Glutamatergic neuron (in vitro differentiated cells): Measurements from ENCODE around the gene TMEM150B. TPM values are rescaled to one million over a fixed set of nuclear protein-coding genes. Genes with fewer than 3 reads are reported as not detected.

Experiments
- DNase-seq: peaks from one replicate; pipeline ENCODE4 v3.0.0; 2022
- H3K27ac Mint-ChIP-seq: one replicate; pipeline ENCODE4 v1.8.0; 2020; ENCODE audit warnings: mild to moderate bottlenecking, mixed read lengths, inconsistent platforms; ENCODE audit not compliant: unreplicated experiment
- H3K27me3 Mint-ChIP-seq: one replicate; pipeline ENCODE4 v1.8.0; 2020; ENCODE audit warnings: mild to moderate bottlenecking, moderate library complexity, mixed read lengths, inconsistent platforms; ENCODE audit not compliant: unreplicated experiment
- H3K36me3 Mint-ChIP-seq: one replicate; pipeline ENCODE4 v1.8.0; 2020; ENCODE audit warnings: mild to moderate bottlenecking, mixed read lengths, inconsistent platforms; ENCODE audit not compliant: unreplicated experiment
- H3K4me1 Mint-ChIP-seq: one replicate; pipeline ENCODE4 v1.8.0; 2020; ENCODE audit warnings: mild to moderate bottlenecking, low read depth, mixed read lengths, inconsistent platforms; ENCODE audit not compliant: unreplicated experiment
- H3K4me3 Mint-ChIP-seq: one replicate; pipeline ENCODE4 v1.8.0; 2020; ENCODE audit warnings: mild to moderate bottlenecking, mixed read lengths, inconsistent platforms; ENCODE audit not compliant: unreplicated experiment
- H3K9me3 Mint-ChIP-seq: one replicate; pipeline ENCODE4 v1.8.0; 2020; ENCODE audit warnings: mild to moderate bottlenecking, moderate library complexity, mixed read lengths, inconsistent platforms; ENCODE audit not compliant: unreplicated experiment
- CTCF ChIP-seq: fragments of 200-600 bp; sonication (generic); IDR thresholded peaks from one replicate; pipeline ENCODE4 v1.5.0; 2021; ENCODE audit not compliant: partially characterized antibody, unreplicated experiment
- total RNA-seq: library from RNA; stranded (reverse); fragmentation: NEBNext Ultra II Directional; extraction: Animal tissue kit (Norgen Biotek cat#: 25700); gene quantifications from one replicate; pipeline ENCODE4 v1.2.1, GENCODE V29; 2021; ENCODE audit not compliant: unreplicated experiment

The TMEM150B gene
- total RNA-seq, 1 donor from 2014 or later = not detected

- DNase-seq = no peak
- Mint-ChIP-seq H3K27ac (no peak overlapping the region), H3K36me3 (peaks cover 4% of the 10 kb centered on the region), H3K4me1 (peaks cover 5% of the 10 kb centered on the region), H3K9me3 (peaks cover 5% of the 10 kb centered on the region), H3K27me3 (peaks cover 9% of the 10 kb centered on the region), H3K4me3 (no peak overlapping the region)
- no peak for TF ChIP-seq CTCF
These were observed 9.1 kb downstream of the TMEM150B start for GRCh38 chr19:55315956-55316525.

GRCh38 chr19:55314396-55314795 is 10.7 kb downstream of the TMEM150B start:
- Mint-ChIP-seq H3K36me3 (peaks cover 8% of the 10 kb centered on the region), H3K27me3 (peaks cover 4% of the 10 kb centered on the region), H3K9me3 (peaks cover 5% of the 10 kb centered on the region)

GRCh38 chr19:55312621-55313512 is 12.3 kb downstream of the TMEM150B start:
- H3K27me3 Mint-ChIP-seq = peaks cover 6% of the 10 kb centered on the region
- no peak for TF ChIP-seq CTCF
- peak; percentile 41 for DNase-seq
- peaks cover 5% of the 10 kb centered on the region for H3K9me3 Mint-ChIP-seq
- peaks cover 13% of the 10 kb centered on the region for H3K36me3 Mint-ChIP-seq
- H3K4me3 Mint-ChIP-seq = peak overlapping the region; percentile 63
- H3K27ac Mint-ChIP-seq = peak overlapping the region; percentile 35
- peaks cover 10% of the 10 kb centered on the region for H3K4me1 Mint-ChIP-seq

More at GRCh38 chr19:55314396-55314795, 10.7 kb downstream of the TMEM150B start:
- H3K4me3 Mint-ChIP-seq = no peak overlapping the region
- peaks cover 10% of the 10 kb centered on the region for H3K4me1 Mint-ChIP-seq
- DNase-seq = no peak
- TF ChIP-seq CTCF = no peak
- no peak overlapping the region for H3K27ac Mint-ChIP-seq

GRCh38 chr19:55311797-55312196 is 13.3 kb downstream of the TMEM150B start:
- Mint-ChIP-seq H3K36me3 (peaks cover 13% of the 10 kb centered on the region), H3K4me1 (peaks cover 10% of the 10 kb centered on the region), H3K9me3 (peaks cover 6% of the 10 kb centered on the region), H3K27ac (no peak overlapping the region), H3K4me3 (no peak overlapping the region), H3K27me3 (peaks cover 6% of the 10 kb centered on the region)
- TF ChIP-seq CTCF = no peak
- no peak for DNase-seq

- TF ChIP-seq CTCF = no peak
- no peak overlapping the region for H3K27ac Mint-ChIP-seq
- peaks cover 6% of the 10 kb centered on the region for H3K9me3 Mint-ChIP-seq
- peaks cover 6% of the 10 kb centered on the region for H3K27me3 Mint-ChIP-seq
- H3K4me3 Mint-ChIP-seq = no peak overlapping the region
- DNase-seq = no peak
- H3K36me3 Mint-ChIP-seq = peaks cover 13% of the 10 kb centered on the region
- H3K4me1 Mint-ChIP-seq = peaks cover 10% of the 10 kb centered on the region
These were observed 13.7 kb downstream of the TMEM150B start for GRCh38 chr19:55311397-55311796.
